GM12865 (cell line): ENCODE measurements around the gene ENTPD6.
A peak's percentile ranks its signal among the peaks of the same experiment; 100 is the strongest.
"Not testable (repeated sequence)": the region's sequence is repeated elsewhere in the genome, so short reads cannot be mapped to it uniquely, and the experiment has no call there.

Experiments used
- DNase-seq: peaks from one replicate; pipeline ENCODE4 v3.0.0; 2010; ENCODE audit warnings: low read depth
- H3K4me3 ChIP-seq: 2 replicates; pipeline ENCODE4 v1.5.1; 2011; ENCODE audit warnings: mild to moderate bottlenecking, low read depth, low read length, control low read depth
- TF ChIP-seq, protein P1 (sequence below): IDR thresholded peaks from 2 replicates; pipeline ENCODE4 v1.5.1; 2011; ENCODE audit warnings: low read length, control low read depth, low read depth, inconsistent platforms; ENCODE audit not compliant: insufficient read depth; ENCODE audit errors: missing control alignments

Gene ENTPD6

GRCh38 chr20:25176184-25176583 is 19.3 kb upstream of the ENTPD6 start:
- H3K4me3 ChIP-seq = no peak overlapping the region
- TF ChIP-seq, protein P1, sequence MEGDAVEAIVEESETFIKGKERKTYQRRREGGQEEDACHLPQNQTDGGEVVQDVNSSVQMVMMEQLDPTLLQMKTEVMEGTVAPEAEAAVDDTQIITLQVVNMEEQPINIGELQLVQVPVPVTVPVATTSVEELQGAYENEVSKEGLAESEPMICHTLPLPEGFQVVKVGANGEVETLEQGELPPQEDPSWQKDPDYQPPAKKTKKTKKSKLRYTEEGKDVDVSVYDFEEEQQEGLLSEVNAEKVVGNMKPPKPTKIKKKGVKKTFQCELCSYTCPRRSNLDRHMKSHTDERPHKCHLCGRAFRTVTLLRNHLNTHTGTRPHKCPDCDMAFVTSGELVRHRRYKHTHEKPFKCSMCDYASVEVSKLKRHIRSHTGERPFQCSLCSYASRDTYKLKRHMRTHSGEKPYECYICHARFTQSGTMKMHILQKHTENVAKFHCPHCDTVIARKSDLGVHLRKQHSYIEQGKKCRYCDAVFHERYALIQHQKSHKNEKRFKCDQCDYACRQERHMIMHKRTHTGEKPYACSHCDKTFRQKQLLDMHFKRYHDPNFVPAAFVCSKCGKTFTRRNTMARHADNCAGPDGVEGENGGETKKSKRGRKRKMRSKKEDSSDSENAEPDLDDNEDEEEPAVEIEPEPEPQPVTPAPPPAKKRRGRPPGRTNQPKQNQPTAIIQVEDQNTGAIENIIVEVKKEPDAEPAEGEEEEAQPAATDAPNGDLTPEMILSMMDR = no peak
- no peak for DNase-seq

DNA sequence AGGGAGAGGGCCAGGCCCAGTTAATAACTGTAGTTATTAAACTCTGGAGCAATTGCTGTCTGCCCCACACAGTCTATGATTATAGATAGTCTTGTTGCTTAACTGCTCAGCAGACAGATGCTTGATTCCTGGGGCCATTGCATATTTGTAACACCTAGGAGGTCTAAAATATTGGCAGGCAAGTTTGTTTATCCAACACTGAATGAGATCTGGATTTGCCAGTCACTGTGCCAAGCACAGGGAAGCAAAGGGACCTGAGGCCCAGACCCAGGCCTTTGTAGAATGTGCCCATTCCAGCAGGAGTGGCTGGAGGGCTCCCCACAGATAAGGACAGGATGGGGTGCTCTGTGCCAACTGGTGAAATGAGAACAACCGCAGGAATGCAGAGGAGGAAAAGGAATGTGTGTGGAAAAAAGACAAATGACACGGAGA is 17.6 kb upstream of the ENTPD6 start:
- no peak for DNase-seq
- H3K4me3 ChIP-seq = no peak overlapping the region
- TF ChIP-seq, protein P1 = no peak

DNA sequence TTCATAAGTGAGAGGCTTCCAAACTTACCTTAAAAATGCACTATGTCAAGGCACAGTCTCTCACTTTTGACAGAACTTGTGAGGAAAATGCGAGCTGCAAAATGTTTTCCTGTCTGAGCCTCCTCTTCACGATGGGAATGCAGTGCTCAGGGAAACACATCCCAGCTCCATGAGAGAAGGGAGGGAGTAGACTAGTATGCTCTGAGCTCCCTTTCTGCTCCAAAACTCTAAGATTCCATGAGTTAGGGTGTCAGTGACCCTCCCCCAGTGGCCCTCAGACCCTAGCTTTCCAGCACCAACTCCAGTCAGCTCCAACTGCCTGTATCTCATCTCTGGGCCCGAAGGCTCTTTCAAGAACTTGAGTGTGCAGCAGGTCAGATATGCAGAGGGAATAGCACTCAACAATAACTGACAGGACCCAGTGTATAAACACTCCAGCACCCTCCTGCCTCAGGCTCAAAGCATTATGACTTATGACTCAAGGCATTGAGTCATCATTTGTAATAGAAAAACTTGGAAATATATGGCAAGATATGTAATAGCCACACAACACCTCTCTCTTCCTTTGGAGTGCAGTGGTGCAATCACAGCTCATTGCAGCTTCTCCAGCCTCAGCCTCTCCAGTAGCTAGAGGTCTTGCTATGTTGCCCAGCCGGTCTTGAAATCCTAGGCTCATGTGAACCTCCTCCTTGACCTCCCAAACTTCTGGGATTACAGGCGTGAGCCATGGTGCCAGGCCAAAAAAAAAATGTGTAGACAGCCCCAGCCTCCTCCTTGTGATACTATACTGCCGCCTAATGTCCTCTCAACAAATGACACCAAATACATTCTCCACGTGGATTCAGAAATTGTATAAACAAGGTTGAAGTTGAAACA is 16.7 kb upstream of the ENTPD6 start:
- DNase-seq = peak; percentile 47
- H3K4me3 ChIP-seq = no peak overlapping the region
- TF ChIP-seq, protein P1 = peak; percentile 74

- H3K4me3 ChIP-seq = no peak overlapping the region
- TF ChIP-seq, protein P1 = no peak
- DNase-seq = no peak
These were observed 15.9 kb upstream of the ENTPD6 start for GRCh38 chr20:25179439-25180089.

GRCh38 chr20:25184391-25184790 is 11.1 kb upstream of the ENTPD6 start:
- not testable (repeated sequence) for H3K4me3 ChIP-seq, DNase-seq

DNA sequence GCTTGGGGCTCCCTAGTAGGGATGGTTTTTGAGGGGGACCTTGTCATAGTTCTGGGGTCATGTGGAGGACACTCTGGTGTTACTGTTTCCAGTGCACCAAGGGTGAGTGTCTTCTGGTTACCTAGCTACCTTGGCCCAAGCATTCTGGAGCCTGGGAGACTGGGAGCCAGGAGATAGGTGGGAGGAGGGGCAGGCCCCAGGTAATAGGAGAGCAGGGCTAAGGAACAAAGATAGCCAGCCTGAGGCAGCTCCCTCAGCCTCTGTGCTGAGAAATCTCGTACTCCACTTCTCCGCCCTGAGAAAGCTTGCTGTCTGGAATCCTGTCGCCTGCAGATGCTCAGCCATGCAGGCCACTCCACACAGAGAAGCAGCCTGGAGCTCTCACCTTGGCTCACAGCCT is 8.3 kb upstream of the ENTPD6 start:
- no peak for DNase-seq
- TF ChIP-seq, protein P1 = no peak
- no peak overlapping the region for H3K4me3 ChIP-seq

DNA sequence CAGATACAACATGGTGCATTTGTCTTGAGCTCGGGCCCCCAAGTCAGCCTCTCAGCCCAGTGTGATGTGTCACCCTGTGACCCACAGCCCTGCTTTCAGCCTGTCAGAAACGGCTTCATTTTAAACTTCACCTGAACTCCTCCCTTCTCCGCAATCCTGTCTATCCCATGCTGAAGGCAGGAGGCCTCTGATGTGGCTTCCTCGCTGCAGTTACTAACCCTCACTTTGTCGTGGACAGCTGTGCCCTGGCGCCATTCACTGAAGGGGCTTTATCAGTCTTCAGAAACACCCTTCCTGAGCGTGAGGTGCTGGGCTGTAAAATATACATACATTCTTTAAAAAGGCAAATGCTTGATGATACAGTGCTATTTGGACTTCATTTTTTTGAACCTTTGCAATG is 7.9 kb upstream of the ENTPD6 start:
- no peak overlapping the region for H3K4me3 ChIP-seq
- TF ChIP-seq, protein P1 = no peak
- DNase-seq = no peak
